ENCODE results near the gene MCC.

DNA sequence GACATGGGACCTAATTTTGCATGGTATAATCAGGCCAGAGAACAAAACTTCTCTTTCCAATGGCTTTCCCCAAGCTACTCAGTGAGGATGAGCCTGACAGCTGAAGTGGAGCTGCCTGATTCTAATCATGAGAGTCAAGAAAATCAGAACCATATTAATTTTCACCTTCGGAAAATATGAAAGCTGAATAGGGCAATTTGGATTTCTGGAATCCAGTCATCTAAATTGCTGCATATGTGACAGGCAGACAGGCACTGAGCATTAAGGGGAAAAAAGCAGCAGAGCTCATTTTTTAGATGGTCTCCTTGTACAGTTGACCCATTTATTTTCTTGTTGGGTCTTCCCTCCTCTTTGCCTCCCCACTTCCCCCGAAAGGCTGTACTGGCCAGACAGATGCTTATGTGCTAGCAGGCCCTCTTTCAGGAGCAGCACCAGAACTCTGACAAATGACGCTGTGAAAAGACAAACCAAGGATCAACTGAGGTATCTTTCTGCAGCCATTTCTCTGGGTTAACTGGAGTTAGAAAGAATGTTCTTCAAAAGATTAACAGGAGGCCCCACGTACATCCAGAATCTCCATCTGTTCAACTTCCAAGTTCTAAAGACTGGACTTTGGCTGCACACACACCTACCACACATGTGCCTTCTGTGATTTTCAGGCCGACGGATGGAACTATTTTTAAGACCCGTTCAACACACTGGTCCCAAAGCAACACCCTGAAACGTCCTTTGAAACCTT lies 336.4 kb downstream of the MCC start:
- TF ChIP-seq, protein P1, sequence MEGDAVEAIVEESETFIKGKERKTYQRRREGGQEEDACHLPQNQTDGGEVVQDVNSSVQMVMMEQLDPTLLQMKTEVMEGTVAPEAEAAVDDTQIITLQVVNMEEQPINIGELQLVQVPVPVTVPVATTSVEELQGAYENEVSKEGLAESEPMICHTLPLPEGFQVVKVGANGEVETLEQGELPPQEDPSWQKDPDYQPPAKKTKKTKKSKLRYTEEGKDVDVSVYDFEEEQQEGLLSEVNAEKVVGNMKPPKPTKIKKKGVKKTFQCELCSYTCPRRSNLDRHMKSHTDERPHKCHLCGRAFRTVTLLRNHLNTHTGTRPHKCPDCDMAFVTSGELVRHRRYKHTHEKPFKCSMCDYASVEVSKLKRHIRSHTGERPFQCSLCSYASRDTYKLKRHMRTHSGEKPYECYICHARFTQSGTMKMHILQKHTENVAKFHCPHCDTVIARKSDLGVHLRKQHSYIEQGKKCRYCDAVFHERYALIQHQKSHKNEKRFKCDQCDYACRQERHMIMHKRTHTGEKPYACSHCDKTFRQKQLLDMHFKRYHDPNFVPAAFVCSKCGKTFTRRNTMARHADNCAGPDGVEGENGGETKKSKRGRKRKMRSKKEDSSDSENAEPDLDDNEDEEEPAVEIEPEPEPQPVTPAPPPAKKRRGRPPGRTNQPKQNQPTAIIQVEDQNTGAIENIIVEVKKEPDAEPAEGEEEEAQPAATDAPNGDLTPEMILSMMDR (conservative IDR thresholded peaks at IDR 0.05 in 1 of 2, IDR thresholded peaks at IDR 0.05 in 1 of 2; ENCODE audit: low read depth in 1 of 2, low read length in 2 of 2): no peak
- no peak for TF ChIP-seq EZH2 (IDR thresholded peaks at IDR 0.05; ENCODE audit: low read length, missing control alignments)
